GM12892 (cell line): ENCODE results near the gene DUOX2.
"Not testable (repeated sequence)": the region's sequence is repeated elsewhere in the genome, so short reads cannot be mapped to it uniquely, and the experiment has no call there.

ENCODE experiments used
- POLR2A ChIP-seq: IDR thresholded peaks from 2 replicates; pipeline ENCODE4 v1.6.1; 2011; ENCODE audit warnings: low read depth, low read length, control low read depth
- POLR2AphosphoS5 ChIP-seq: IDR thresholded peaks from 2 replicates; pipeline ENCODE4 v1.6.1; 2011; ENCODE audit warnings: low read depth, low read length, control low read depth
- TAF1 ChIP-seq: IDR thresholded peaks from 2 replicates; pipeline ENCODE4 v1.6.1; 2011; ENCODE audit warnings: low read depth, mild to moderate bottlenecking, control low read depth, low read length, borderline replicate concordance

DNA sequence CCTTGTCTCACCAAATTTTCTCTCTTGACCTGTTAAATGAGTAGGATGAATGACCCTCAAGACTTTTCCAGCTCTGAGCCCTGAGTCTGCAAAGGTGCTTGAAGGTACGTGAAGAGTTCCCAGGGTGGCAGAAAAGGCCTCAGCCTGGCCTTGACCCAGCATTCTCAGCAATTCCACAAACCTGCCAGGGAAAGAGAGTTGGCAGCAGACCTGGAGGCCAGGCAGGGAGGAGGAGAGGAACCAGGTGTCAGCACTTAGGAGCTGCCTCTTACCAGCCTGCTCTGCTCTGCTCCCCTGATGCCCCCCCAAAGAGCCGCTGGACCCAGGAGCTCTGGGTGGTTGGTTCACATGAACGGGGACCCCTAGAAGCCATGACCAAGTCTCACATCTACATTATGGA lies 33.4 kb downstream of the DUOX2 start:
- not testable (repeated sequence) for TF ChIP-seq TAF1, POLR2A, POLR2AphosphoS5
